H1 (cell line): ENCODE measurements around the gene KLRF1. TPM values are rescaled to one million over a fixed set of nuclear protein-coding genes. Genes with fewer than 3 reads are reported as not detected.

ENCODE experiments used
- CTCF ChIA-PET: fragments of 300-600 bp; sonication (Branson Sonifier 250); formaldehyde crosslinking; loops from one replicate; lab custom pipeline; 2021; ENCODE audit not compliant: partially characterized antibody; lab: Charles Lee
- POLR2A ChIA-PET: fragments of 300-600 bp; sonication (Branson Sonifier 250); formaldehyde crosslinking; loops from one replicate; lab custom pipeline; 2021; ENCODE audit warnings: inconsistent platforms; ENCODE audit not compliant: partially characterized antibody; lab: Charles Lee
- DNase-seq, 2 experiments: peaks; one replicate each; pipeline versions ENCODE4 v3.0.0 to v3.0.0-alpha.2; 2010 to 2022; ENCODE audit warnings: low spot score in 2 of 2, low read depth in 1 of 2, mixed read lengths in 1 of 2
- FAIRE-seq: peaks from 2 replicates; lab custom pipeline; 2011; peaks lifted over from hg19 to GRCh38; lab: Jason Lieb, UNC
- H2AFZ ChIP-seq: 2 replicates; pipeline ENCODE4 v1.8.1; 2012; ENCODE audit warnings: low read length, inconsistent platforms
- H2AK5ac ChIP-seq: 2 replicates; pipeline ENCODE4 v1.6.1; 2013; ENCODE audit warnings: low read depth, low read length
- H2BK120ac ChIP-seq: replicated peaks from 2 replicates; pipeline ENCODE3; 2013; ENCODE audit warnings: low read depth, low read length, inconsistent platforms
- H2BK12ac ChIP-seq: 2 replicates; pipeline ENCODE4 v1.6.1; 2013; ENCODE audit warnings: low read depth, low read length
- H2BK15ac ChIP-seq: 2 replicates; pipeline ENCODE4 v1.6.1; 2013; ENCODE audit warnings: low read length
- H2BK20ac ChIP-seq: 2 replicates; pipeline ENCODE4 v1.6.1; 2013; ENCODE audit warnings: low read length
- H2BK5ac ChIP-seq: 2 replicates; pipeline ENCODE4 v1.6.1; 2013; ENCODE audit warnings: low read depth, low read length
- H3K14ac ChIP-seq: 2 replicates; pipeline ENCODE4 v1.6.1; 2013; ENCODE audit warnings: inconsistent platforms; ENCODE audit not compliant: insufficient read length
- H3K18ac ChIP-seq: 2 replicates; pipeline ENCODE4 v1.6.1; 2013; ENCODE audit warnings: low read length; ENCODE audit errors: extremely low read depth
- H3K23ac ChIP-seq: 2 replicates; pipeline ENCODE4 v1.6.1; 2013; ENCODE audit warnings: inconsistent platforms; ENCODE audit not compliant: insufficient read length
- H3K23me2 ChIP-seq: 2 replicates; pipeline ENCODE4 v1.6.1; 2013; ENCODE audit warnings: low read depth, low read length
- H3K27ac ChIP-seq: 2 replicates; pipeline ENCODE4 v1.6.1; 2011; ENCODE audit warnings: low read depth, low read length, inconsistent platforms
- H3K27me3 ChIP-seq, 4 experiments: replicated peaks in 1 of 4; 1 replicate in 1 of 4; 2 replicates in 3 of 4; pipeline versions ENCODE4 v1.6.1 to v1.8.1; 2011 to 2013; ENCODE audit warnings: low read length in 3 of 4, mild to moderate bottlenecking in 3 of 4, inconsistent platforms in 2 of 4, mixed read lengths in 2 of 4, moderate library complexity in 1 of 4; ENCODE audit not compliant: control insufficient read depth in 3 of 4, insufficient read depth in 3 of 4; ENCODE audit errors: extremely low read depth in 1 of 4
- H3K36me3 ChIP-seq, 4 experiments: 2 replicates each; pipeline versions ENCODE4 v1.6.1 to v1.8.1; 2011 to 2013; ENCODE audit warnings: mild to moderate bottlenecking in 4 of 4, low read length in 3 of 4, moderate library complexity in 2 of 4, control low read depth in 1 of 4, inconsistent platforms in 1 of 4; ENCODE audit not compliant: insufficient read depth in 4 of 4, control insufficient read depth in 2 of 4
- H3K4ac ChIP-seq: replicated peaks from 2 replicates; pipeline ENCODE3; 2013; ENCODE audit warnings: low read length, low read depth, mixed read lengths, inconsistent platforms; ENCODE audit not compliant: insufficient read length
- H3K4me1 ChIP-seq, 4 experiments: replicated peaks in 1 of 4; 1 replicate in 1 of 4; 2 replicates in 3 of 4; pipeline versions ENCODE4 v1.6.1 to v1.8.1; 2011 to 2013; ENCODE audit warnings: low read length in 3 of 4, inconsistent platforms in 2 of 4, mixed read lengths in 1 of 4; ENCODE audit not compliant: insufficient read depth in 4 of 4, control insufficient read depth in 3 of 4
- H3K4me2 ChIP-seq, 2 experiments: 2 replicates each; pipeline versions ENCODE4 v1.6.1 to v1.8.1; 2011 to 2013; ENCODE audit warnings: low read depth in 2 of 2, low read length in 2 of 2, control low read depth in 1 of 2, inconsistent platforms in 1 of 2, mild to moderate bottlenecking in 1 of 2; ENCODE audit not compliant: insufficient read depth in 1 of 2
- H3K4me3 ChIP-seq, 4 experiments: fragments of 200-600, 300-600 bp in 1 of 4; sonication (generic), shearing (Covaris generic), sonication (Bioruptor Twin) in 1 of 4; 2 replicates each; pipeline versions ENCODE4 v1.5.1 to v1.8.1; 2011 to 2016; ENCODE audit warnings: low read length in 4 of 4, low read depth in 3 of 4, control low read depth in 2 of 4, inconsistent platforms in 2 of 4, mild to moderate bottlenecking in 2 of 4, mixed read lengths in 1 of 4, moderate library complexity in 1 of 4; ENCODE audit not compliant: insufficient read depth in 2 of 4; ENCODE audit errors: extremely low read depth in 1 of 4
- H3K56ac ChIP-seq: replicated peaks from 2 replicates; pipeline ENCODE3; 2013; ENCODE audit warnings: low read depth, mild to moderate bottlenecking, mixed read lengths, low read length, inconsistent platforms; ENCODE audit not compliant: insufficient read length
- H3K79me1 ChIP-seq: 2 replicates; pipeline ENCODE4 v1.6.1; 2013; ENCODE audit warnings: low read depth, low read length, control low read depth
- H3K79me2 ChIP-seq, 2 experiments: 2 replicates each; pipeline versions ENCODE4 v1.6.1 to v1.8.1; 2012 to 2013; ENCODE audit warnings: low read length in 2 of 2, mild to moderate bottlenecking in 2 of 2, inconsistent platforms in 1 of 2; ENCODE audit not compliant: insufficient read depth in 2 of 2, control insufficient read depth in 1 of 2
- H3K9ac ChIP-seq, 4 experiments: replicated peaks in 1 of 4; 1 replicate in 1 of 4; 2 replicates in 3 of 4; pipeline versions ENCODE4 v1.6.1 to v1.8.1; 2011 to 2013; ENCODE audit warnings: low read depth in 3 of 4, low read length in 3 of 4, control low read depth in 2 of 4, mild to moderate bottlenecking in 2 of 4, moderate library complexity in 2 of 4, inconsistent platforms in 1 of 4; ENCODE audit errors: extremely low read depth in 1 of 4
- H3K9me3 ChIP-seq, 2 experiments: 2 replicates each; pipeline versions ENCODE4 v1.6.1 to v1.8.1; 2012 to 2013; ENCODE audit warnings: mild to moderate bottlenecking in 2 of 2, moderate library complexity in 2 of 2, control low read depth in 1 of 2, inconsistent platforms in 1 of 2, low read depth in 1 of 2, low read length in 1 of 2, mixed read lengths in 1 of 2; ENCODE audit not compliant: insufficient read depth in 2 of 2
- H4K20me1 ChIP-seq, 2 experiments: replicated peaks in 1 of 2; 2 replicates each; pipeline versions ENCODE3 to v1.8.1; 2011 to 2013; ENCODE audit warnings: inconsistent platforms in 2 of 2, low read length in 2 of 2, mild to moderate bottlenecking in 1 of 2; ENCODE audit not compliant: insufficient read depth in 2 of 2, control insufficient read depth in 1 of 2
- H4K5ac ChIP-seq: 2 replicates; pipeline ENCODE4 v1.6.1; 2013; ENCODE audit warnings: low read length, low read depth, mixed read lengths, inconsistent platforms; ENCODE audit not compliant: insufficient read length
- H4K8ac ChIP-seq: 2 replicates; pipeline ENCODE4 v1.8.0; 2013; ENCODE audit warnings: mild to moderate bottlenecking, moderate library complexity, low read length, inconsistent platforms; ENCODE audit not compliant: insufficient read depth; ENCODE audit errors: extremely low read depth
- H4K91ac ChIP-seq: replicated peaks from 2 replicates; pipeline ENCODE3; 2013; ENCODE audit warnings: low read length, mixed read lengths, inconsistent platforms; ENCODE audit not compliant: insufficient read length
- BRCA1 ChIP-seq: IDR thresholded peaks from 2 replicates; pipeline ENCODE4 v1.6.1; 2012; ENCODE audit warnings: low read depth, low read length, improper control_type of control experiment
- CBX5 ChIP-seq: fragments of 300-800, 300-1000 bp; sonication (generic); IDR thresholded peaks from 2 replicates; pipeline ENCODE4 v1.7.1; 2016; ENCODE audit warnings: antibody characterized with exemption, low read length, low read depth
- HDAC2 ChIP-seq, 2 experiments: fragments of 300-600 bp in 1 of 2; sonication (generic) in 1 of 2; IDR thresholded peaks; 2 replicates each; pipeline ENCODE4 v1.6.1; 2011 to 2012; ENCODE audit warnings: low read depth in 2 of 2, low read length in 2 of 2, mild to moderate bottlenecking in 2 of 2, moderate library complexity in 2 of 2, borderline replicate concordance in 1 of 2, inconsistent platforms in 1 of 2
- TEAD4 ChIP-seq: IDR thresholded peaks from 2 replicates; pipeline ENCODE4 v1.6.1; 2012; ENCODE audit warnings: low read depth, low read length, inconsistent platforms, mixed read lengths
- WGBS, 2 experiments: shearing (Covaris generic) in 1 of 2; methylation state at CpG; one replicate each; pipeline versions ENCODE4 v1.1.6 to v1.1.7; 2013 to 2015; ENCODE audit warnings: low lambda C conversion rate in 2 of 2, mixed read lengths in 2 of 2, inconsistent platforms in 1 of 2, low coverage in 1 of 2, missing lambda C conversion rate in 1 of 2; ENCODE audit not compliant: insufficient replicate concordance in 2 of 2, insufficient coverage in 1 of 2, insufficient read length in 1 of 2; ENCODE audit errors: extremely low coverage in 1 of 2, missing lambda C conversion rate in 1 of 2; 5-methylcytosine and 5-hydroxymethylcytosine counted together
- polyA plus RNA-seq, 7 experiments: library from polyadenylated mRNA; depleted of rRNA in 3 of 7; stranded (reverse) in 5 of 7; unstranded in 2 of 7; fragments of >200 nt in 5 of 7; fragments of 200-250 nt in 2 of 7; gene quantifications; 1 replicate in 5 of 7; 2 replicates in 1 of 7; 4 replicates in 1 of 7; pipeline versions ENCODE4 v1.2.1 to v1.2.3, GENCODE V29; 2011 to 2013; ENCODE audit warnings: missing spikeins in 2 of 7, mixed read lengths in 2 of 7
- total RNA-seq: library from RNA; stranded (reverse); fragmentation: NEBNext Ultra II Directional; extraction: Animal tissue kit (Norgen Biotek cat#: 25700); gene quantifications from 2 replicates; pipeline ENCODE4 v1.2.1, GENCODE V29; 2021

KLRF1 gene
- total and polyA plus RNA-seq, 2 of the 8 experiments (the other 6 are each of a cell fraction or from before 2014, with no cell fraction given), result not detected

GRCh38 chr12:9872162-9872561 lies 44.9 kb downstream of the KLRF1 start:
- no peak for FAIRE-seq
- H2AFZ ChIP-seq, result no peak overlapping the region

More at GRCh38 chr12:9872162-9872561, 44.9 kb downstream of the KLRF1 start:
- Histone ChIP-seq H4K91ac (no peak overlapping the region), H3K23ac (no peak overlapping the region), H3K79me1 (no peaks in the 10 kb centered on the region), H4K5ac (no peak overlapping the region), H3K4me1 (peaks cover 0 to 6% (median 2%) of the 10 kb centered on the region in 4 experiments; a peak in 2 of 7 replicates), H3K14ac (no peak overlapping the region), H3K4me3 (no peak overlapping the region), H3K23me2 (no peaks in the 10 kb centered on the region), H3K27ac (no peak overlapping the region), H3K79me2 (no peaks in the 10 kb centered on the region), H2BK15ac (no peak overlapping the region), H3K36me3 (no peaks in the 10 kb centered on the region), H2AK5ac (no peak overlapping the region), H2BK5ac (no peak overlapping the region), H3K4ac (no peak overlapping the region), H2BK20ac (no peak overlapping the region), H3K9me3 (no peaks in the 10 kb centered on the region), H4K20me1 (no peaks in the 10 kb centered on the region), H4K8ac (no peak overlapping the region), H3K4me2 (no peak overlapping the region), H3K9ac (no peak overlapping the region), H3K27me3 (no peaks in the 10 kb centered on the region), H2BK12ac (no peak overlapping the region), H3K18ac (no peak overlapping the region), H2BK120ac (no peak overlapping the region), H3K56ac (no peak overlapping the region)
- ChIA-PET CTCF (interaction anchor here (1.0 to 1.8 kb wide), 8 partner anchors 8 to 138 kb away, joined by 3 to 8 read pairs (median 6); partner anchors contain the start of genes CLEC12B and KLRF2), POLR2A (interaction anchor here (1.0 to 1.2 kb wide), 3 partner anchors 10 to 37 kb away, joined by 3 to 5 read pairs (median 4); no protein-coding TSS in a partner anchor)
- no peak for DNase-seq
- WGBS, 2 experiments, result 93% methylated on average over 3 of the region's 3 CpGs; no CpG with 5 or more reads in 1 of the 2 experiments
- TF ChIP-seq TEAD4 (no peak), CBX5 (no peak), HDAC2 (IDR thresholded peaks at IDR 0.05; ENCODE audit: borderline replicate concordance in 1 of 2, low read depth in 2 of 2, low read length in 2 of 2) (no peak), BRCA1 (no peak)
